Esophagus muscularis mucosa (tissue), 3 donors: ENCODE measurements around the gene RINT1.

Experiments
- POLR2A ChIP-seq: fragments of 450-650 bp; IDR thresholded peaks from one replicate; pipeline ENCODE4 v1.6.1; 2017; ENCODE audit warnings: antibody characterized with exemption, moderate library complexity, mild to moderate bottlenecking, low read depth
- POLR2AphosphoS5 ChIP-seq, 2 donors: sonication (generic); formaldehyde crosslinking; IDR thresholded peaks; one replicate each; pipeline ENCODE4 v1.6.1; 2017; ENCODE audit warnings: antibody characterized with exemption in 2 of 2
- TF ChIP-seq, protein P1 (sequence below), 3 experiments: fragments of 200-600 bp in 2 of 3; fragments of 450-650 bp in 1 of 3; sonication (generic) in 2 of 3; IDR thresholded peaks; one replicate each; pipeline ENCODE4 v1.5.1; 2017 to 2019; ENCODE audit warnings: antibody characterized with exemption in 3 of 3, mild to moderate bottlenecking in 2 of 3, moderate library complexity in 1 of 3

DNA sequence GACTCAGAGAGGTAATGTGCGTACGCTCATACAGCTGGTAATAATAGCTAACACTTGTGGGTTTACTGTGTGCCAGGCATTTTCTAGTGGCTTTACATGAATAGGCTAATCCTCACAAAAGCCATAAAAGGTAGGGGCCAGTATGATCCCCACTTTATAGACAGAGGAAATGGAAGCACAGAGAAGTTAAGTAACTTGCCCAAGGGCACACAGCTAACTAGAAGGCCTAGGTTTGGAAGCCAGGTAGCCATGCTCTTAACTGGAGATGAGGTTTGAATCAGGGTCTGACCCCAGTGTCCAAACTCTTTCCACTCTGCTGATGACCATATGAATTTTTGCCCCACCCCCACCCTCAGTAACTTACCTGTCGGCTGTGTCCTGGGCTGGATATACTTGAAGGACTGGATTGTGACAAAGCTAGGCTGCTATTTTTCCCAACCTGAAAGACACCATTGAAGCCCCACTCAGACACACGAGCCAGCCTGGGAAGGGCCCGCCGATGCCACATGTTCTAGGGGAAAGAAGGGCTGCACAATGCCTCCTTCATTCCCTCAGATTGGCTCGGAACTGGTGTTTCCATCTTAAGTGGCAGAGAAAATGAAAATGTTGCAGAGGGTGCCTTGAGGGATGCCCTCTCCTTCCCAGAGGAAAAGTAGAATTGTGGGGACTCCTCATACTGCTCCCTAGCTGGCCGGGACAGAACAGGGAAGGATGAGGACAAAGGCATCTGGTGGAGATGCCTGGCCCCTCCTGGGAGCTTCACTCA is 78.3 kb downstream of the RINT1 start:
- TF ChIP-seq, protein P1, sequence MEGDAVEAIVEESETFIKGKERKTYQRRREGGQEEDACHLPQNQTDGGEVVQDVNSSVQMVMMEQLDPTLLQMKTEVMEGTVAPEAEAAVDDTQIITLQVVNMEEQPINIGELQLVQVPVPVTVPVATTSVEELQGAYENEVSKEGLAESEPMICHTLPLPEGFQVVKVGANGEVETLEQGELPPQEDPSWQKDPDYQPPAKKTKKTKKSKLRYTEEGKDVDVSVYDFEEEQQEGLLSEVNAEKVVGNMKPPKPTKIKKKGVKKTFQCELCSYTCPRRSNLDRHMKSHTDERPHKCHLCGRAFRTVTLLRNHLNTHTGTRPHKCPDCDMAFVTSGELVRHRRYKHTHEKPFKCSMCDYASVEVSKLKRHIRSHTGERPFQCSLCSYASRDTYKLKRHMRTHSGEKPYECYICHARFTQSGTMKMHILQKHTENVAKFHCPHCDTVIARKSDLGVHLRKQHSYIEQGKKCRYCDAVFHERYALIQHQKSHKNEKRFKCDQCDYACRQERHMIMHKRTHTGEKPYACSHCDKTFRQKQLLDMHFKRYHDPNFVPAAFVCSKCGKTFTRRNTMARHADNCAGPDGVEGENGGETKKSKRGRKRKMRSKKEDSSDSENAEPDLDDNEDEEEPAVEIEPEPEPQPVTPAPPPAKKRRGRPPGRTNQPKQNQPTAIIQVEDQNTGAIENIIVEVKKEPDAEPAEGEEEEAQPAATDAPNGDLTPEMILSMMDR (IDR thresholded peaks at IDR 0.05) = no peak
- no peak for TF ChIP-seq POLR2A
- TF ChIP-seq POLR2AphosphoS5 (IDR thresholded peaks at IDR 0.05) = no peak
